GM12891 (cell line): ENCODE results near the gene FAM50A.

Experiments used
- POLR2A ChIP-seq: IDR thresholded peaks from 2 replicates; pipeline ENCODE4 v1.6.1; 2011; ENCODE audit warnings: low read depth, low read length, control low read depth
- POLR2AphosphoS5 ChIP-seq: IDR thresholded peaks from 2 replicates; pipeline ENCODE4 v1.6.1; 2011; ENCODE audit warnings: low read depth, low read length, control low read depth

GRCh38 chrX:154495472-154495922 is 51.6 kb downstream of the FAM50A start:
- TF ChIP-seq POLR2A = no peak
- TF ChIP-seq POLR2AphosphoS5 = no peak
